Upper lobe of right lung (tissue), 1 donor: ENCODE results near the gene DDO. TPM values are rescaled to one million over a fixed set of nuclear protein-coding genes. Genes with fewer than 3 reads are reported as not detected.

Experiments used
- ATAC-seq: fragments of 200-7000 bp; cut with Tn5 transposase; one replicate; pipeline ENCODE4 v1.9.1; 2020; ENCODE audit warnings: mild to moderate bottlenecking, moderate library complexity
- DNase-seq: peaks from one replicate; pipeline ENCODE4 v3.0.0-alpha.2; 2020
- H3K27ac ChIP-seq: fragments of 200-600 bp; one replicate; pipeline ENCODE4 v1.8.0; 2022
- H3K27me3 ChIP-seq: fragments of 200-600 bp; one replicate; pipeline ENCODE4 v1.8.0; 2022; ENCODE audit warnings: mild to moderate bottlenecking
- H3K36me3 ChIP-seq: fragments of 200-600 bp; one replicate; pipeline ENCODE4 v1.8.0; 2022
- H3K4me1 ChIP-seq: fragments of 200-600 bp; one replicate; pipeline ENCODE4 v1.8.0; 2022
- H3K4me3 ChIP-seq: fragments of 200-600 bp; one replicate; pipeline ENCODE4 v1.8.0; 2022; ENCODE audit warnings: mild to moderate bottlenecking
- H3K9me3 ChIP-seq: fragments of 200-600 bp; one replicate; pipeline ENCODE4 v1.8.0; 2022
- intact Hi-C: fragments of 100-400 bp; cut with DNase I; formaldehyde crosslinking; loops from one replicate; pipeline ENCODE4 v1.11.0; 2022
- total RNA-seq: library from RNA; stranded (reverse); fragmentation: NEBNext Ultra II Directional; extraction: Animal tissue kit (Norgen Biotek cat#: 25700); gene quantifications from one replicate; pipeline ENCODE4 v1.2.1, GENCODE V29; 2021
- TF ChIP-seq, protein P1 (sequence below): fragments of 200-600 bp; IDR thresholded peaks from one replicate; pipeline ENCODE4 v1.8.0; 2022; ENCODE audit warnings: antibody characterized with exemption
- donor health status: DM: no; HTN: yes; CAD: no; lungs with severe emphysema.

The DDO gene
- total RNA-seq, 1 donor from 2014 or later = 7.1 TPM

DNA sequence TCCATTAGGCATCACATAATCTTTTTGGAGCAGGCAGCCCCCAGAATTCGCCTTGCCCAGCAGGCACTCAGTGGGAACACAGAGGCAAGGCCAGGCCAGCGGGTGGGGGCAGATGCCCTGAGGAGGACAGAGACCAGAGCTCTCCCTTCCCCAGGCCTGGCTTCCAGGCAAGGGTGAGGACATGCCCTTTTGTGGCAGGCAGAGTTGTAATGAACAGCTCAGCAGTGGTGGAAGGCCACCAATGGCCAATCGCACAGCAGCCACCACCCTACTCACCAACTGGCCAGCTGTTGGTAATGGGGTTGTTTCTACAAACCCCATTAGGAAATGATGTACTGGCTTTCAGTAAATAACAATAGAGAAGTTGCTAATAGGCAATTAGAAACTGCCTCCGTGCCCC is 15.4 kb upstream of the DDO start:
- intact Hi-C loops = no loop called here
- ATAC-seq (no peak), DNase-seq (no peak)
- H3K27me3 ChIP-seq = peaks cover 9% of the 10 kb centered on the region
- H3K9me3 ChIP-seq = no peaks in the 10 kb centered on the region
- H3K4me3 ChIP-seq = no peak overlapping the region
- H3K27ac ChIP-seq = no peak overlapping the region
- H3K4me1 ChIP-seq = no peaks in the 10 kb centered on the region
- no peaks in the 10 kb centered on the region for H3K36me3 ChIP-seq
- TF ChIP-seq, protein P1, sequence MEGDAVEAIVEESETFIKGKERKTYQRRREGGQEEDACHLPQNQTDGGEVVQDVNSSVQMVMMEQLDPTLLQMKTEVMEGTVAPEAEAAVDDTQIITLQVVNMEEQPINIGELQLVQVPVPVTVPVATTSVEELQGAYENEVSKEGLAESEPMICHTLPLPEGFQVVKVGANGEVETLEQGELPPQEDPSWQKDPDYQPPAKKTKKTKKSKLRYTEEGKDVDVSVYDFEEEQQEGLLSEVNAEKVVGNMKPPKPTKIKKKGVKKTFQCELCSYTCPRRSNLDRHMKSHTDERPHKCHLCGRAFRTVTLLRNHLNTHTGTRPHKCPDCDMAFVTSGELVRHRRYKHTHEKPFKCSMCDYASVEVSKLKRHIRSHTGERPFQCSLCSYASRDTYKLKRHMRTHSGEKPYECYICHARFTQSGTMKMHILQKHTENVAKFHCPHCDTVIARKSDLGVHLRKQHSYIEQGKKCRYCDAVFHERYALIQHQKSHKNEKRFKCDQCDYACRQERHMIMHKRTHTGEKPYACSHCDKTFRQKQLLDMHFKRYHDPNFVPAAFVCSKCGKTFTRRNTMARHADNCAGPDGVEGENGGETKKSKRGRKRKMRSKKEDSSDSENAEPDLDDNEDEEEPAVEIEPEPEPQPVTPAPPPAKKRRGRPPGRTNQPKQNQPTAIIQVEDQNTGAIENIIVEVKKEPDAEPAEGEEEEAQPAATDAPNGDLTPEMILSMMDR = no peak

DNA sequence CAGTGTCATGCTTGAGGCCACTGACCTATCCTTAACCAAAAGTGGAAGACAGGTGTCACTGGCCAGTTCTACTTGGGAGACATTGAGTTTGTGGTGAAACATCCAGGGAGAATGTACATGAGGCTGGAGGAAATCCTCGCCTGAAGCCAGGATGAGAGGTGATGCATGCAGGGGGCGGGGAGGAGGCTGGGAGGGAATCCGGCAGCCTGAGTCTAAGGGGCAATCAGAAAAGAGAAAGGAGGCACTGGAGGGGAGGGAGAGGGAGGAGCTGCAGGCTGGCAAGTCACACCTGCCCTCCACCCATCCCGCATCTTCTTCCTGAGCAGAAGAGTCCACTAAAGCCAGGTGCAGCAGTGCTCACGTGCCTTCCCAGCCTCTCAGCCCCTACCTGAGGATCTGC is 14.9 kb upstream of the DDO start:
- H3K4me3 ChIP-seq = no peak overlapping the region
- H3K36me3 ChIP-seq = no peaks in the 10 kb centered on the region
- DNase-seq (no peak), ATAC-seq (no peak)
- H3K4me1 ChIP-seq = no peaks in the 10 kb centered on the region
- H3K27ac ChIP-seq = no peak overlapping the region
- intact Hi-C loops = no loop called here
- TF ChIP-seq, protein P1 = no peak
- no peaks in the 10 kb centered on the region for H3K9me3 ChIP-seq
- H3K27me3 ChIP-seq = peaks cover 9% of the 10 kb centered on the region

DNA sequence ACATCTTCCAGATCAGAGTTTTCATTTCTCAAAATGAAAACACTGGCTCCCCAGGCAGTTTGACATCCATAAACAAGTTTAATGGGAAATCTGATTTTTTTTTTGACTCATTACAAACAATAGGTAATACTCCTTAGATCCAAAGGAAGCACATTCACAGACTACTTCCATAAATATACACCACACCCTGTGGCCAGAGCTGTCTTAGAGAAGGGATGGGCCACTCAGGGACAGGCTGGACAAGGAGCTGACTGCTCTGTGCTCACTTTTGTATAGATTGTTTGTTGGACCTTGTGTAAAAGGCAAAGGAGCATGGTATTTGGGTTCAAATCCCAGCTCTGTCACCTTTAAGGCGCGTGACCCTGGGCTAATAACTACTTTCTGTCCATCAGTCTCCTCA is 12.8 kb upstream of the DDO start:
- no peak for ATAC-seq
- intact Hi-C loops = no loop called here

DNA sequence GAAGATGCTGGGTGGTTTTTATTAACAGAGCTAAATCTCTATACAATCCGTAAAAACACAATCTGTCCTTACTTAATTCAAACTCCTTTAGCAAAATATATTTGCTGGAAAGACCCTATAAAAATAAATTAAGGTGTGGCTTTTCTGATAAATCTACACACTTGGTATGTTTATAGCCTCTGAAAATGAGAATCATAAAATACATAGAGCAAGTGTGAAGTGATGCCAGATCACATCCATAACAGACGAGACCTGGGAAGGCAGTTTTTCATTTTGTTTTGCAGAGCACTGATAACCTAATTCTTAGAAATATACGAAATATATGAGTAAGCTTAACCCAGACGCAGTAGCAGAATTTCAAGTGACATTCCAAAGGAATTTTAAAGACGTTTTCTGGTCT is 10.4 kb upstream of the DDO start:
- no peak overlapping the region for H3K27ac ChIP-seq
- no peaks in the 10 kb centered on the region for H3K9me3 ChIP-seq
- H3K27me3 ChIP-seq = peaks cover 9% of the 10 kb centered on the region
- intact Hi-C loops = no loop called here
- no peaks in the 10 kb centered on the region for H3K4me1 ChIP-seq
- ATAC-seq = no peak
- H3K4me3 ChIP-seq = no peak overlapping the region
- no peak for DNase-seq
- no peaks in the 10 kb centered on the region for H3K36me3 ChIP-seq
- TF ChIP-seq, protein P1 = no peak

More for the DNA sequence above, 12.8 kb upstream of the DDO start:
- no peak overlapping the region for H3K27ac ChIP-seq
- H3K4me3 ChIP-seq = no peak overlapping the region
- no peaks in the 10 kb centered on the region for H3K9me3 ChIP-seq
- no peaks in the 10 kb centered on the region for H3K36me3 ChIP-seq
- TF ChIP-seq, protein P1 = no peak
- no peaks in the 10 kb centered on the region for H3K4me1 ChIP-seq
- peaks cover 9% of the 10 kb centered on the region for H3K27me3 ChIP-seq
- no peak for DNase-seq

DNA sequence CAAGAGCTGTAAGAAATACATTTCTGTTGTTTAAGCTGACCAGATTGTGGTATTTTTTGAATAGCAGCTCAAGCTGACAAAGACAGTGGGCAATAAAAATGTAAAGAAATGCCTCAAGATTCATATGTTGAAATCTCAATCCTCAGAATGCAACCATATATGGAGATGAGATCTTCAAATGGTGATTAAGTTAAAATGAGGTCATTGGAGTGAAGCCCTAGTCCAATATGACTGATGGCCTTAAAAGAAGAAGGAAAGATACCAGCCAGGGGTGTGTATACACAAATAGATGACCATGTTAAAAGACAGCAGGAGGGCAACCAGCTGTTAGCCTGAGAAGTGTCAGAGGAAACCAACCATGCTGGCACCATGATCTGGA is 7.1 kb upstream of the DDO start:
- Histone ChIP-seq H3K4me1 (no peaks in the 10 kb centered on the region), H3K9me3 (no peaks in the 10 kb centered on the region), H3K36me3 (no peaks in the 10 kb centered on the region), H3K27ac (no peak overlapping the region), H3K4me3 (no peak overlapping the region), H3K27me3 (no peaks in the 10 kb centered on the region)
- intact Hi-C loops = no loop called here
- ATAC-seq = no peak
- TF ChIP-seq, protein P1 = no peak
- DNase-seq = no peak

DNA sequence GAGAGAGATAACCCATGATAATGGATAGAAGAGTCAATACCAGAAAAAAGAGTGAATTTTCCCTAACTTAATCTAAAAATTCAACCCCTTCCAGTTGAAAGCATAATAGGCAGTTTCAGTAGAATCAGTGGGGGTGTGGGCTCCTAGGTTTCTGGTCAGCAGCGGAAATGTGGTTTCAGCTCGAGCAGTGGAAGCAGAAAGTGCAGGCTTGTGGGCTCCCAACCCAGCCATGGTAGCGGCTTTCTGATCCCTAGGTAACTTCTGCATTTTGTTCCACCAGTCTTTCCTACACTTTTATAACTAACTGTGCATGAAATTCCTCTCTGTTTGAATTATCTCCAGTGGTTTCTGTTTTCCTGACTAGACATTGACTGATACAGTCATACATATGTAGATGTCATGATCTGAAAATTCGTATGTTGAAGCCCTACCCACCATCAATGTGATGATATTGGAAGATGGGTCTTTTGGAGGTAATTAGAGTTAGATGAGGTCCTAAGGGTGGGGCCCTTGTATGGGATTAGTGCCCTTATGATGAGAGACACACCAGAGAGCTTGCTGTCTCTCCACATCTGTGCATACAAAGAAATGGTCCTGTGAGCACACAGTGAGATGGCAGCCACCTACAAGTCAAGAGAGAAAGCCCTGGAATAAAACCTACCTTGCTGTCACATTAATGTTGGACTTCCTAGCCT is 6.5 kb upstream of the DDO start:
- peak; percentile 73 for ATAC-seq
- TF ChIP-seq, protein P1 = no peak
- H3K27ac ChIP-seq = no peak overlapping the region

More for the DNA sequence above, 6.5 kb upstream of the DDO start:
- Histone ChIP-seq H3K36me3 (no peaks in the 10 kb centered on the region), H3K4me1 (no peaks in the 10 kb centered on the region), H3K9me3 (no peaks in the 10 kb centered on the region), H3K4me3 (no peak overlapping the region), H3K27me3 (no peaks in the 10 kb centered on the region)
- no peak for DNase-seq
- intact Hi-C loops = no loop called here
